Smooth muscle cell of the brain vasculature (primary cell): ENCODE measurements around the gene NAALADL1.
"Not testable (repeated sequence)": the region's sequence is repeated elsewhere in the genome, so short reads cannot be mapped to it uniquely, and the experiment has no call there.

Source experiments
- DNase-seq: peaks from one replicate; pipeline ENCODE4 v3.0.0-alpha.2; 2012; ENCODE audit warnings: low read depth, low spot score

NAALADL1 gene

GRCh38 chr11:65051398-65051858, 6.9 kb downstream of the NAALADL1 start:
- DNase-seq = no peak

- DNase-seq = no peak
Observed at GRCh38 chr11:65047581-65048422, 10.6 kb downstream of the NAALADL1 start.

GRCh38 chr11:65045728-65046127, 12.6 kb downstream of the NAALADL1 start:
- no peak for DNase-seq

GRCh38 chr11:65045061-65045460, 13.3 kb downstream of the NAALADL1 start:
- no peak for DNase-seq

- DNase-seq = no peak
Observed at GRCh38 chr11:65043881-65044501, 14.4 kb downstream of the NAALADL1 start.

- no peak for DNase-seq
Observed at GRCh38 chr11:65042891-65043290, 15.5 kb downstream of the NAALADL1 start.

GRCh38 chr11:65040847-65041622, 17.3 kb downstream of the NAALADL1 start, which contains the start of gene SAC3D1:
Gene SAC3D1, plus strand, starts transcription at chr11:65041210. Its CDS starts 83 bp downstream, at chr11:65041293.
- peak; percentile 84 for DNase-seq

GRCh38 chr11:65040520-65040846, 17.9 kb downstream of the NAALADL1 start:
- DNase-seq = no peak

GRCh38 chr11:65036931-65037330, 21.4 kb downstream of the NAALADL1 start:
- DNase-seq = no peak

- DNase-seq = no peak
Observed at GRCh38 chr11:65035579-65035978, 22.8 kb downstream of the NAALADL1 start.

GRCh38 chr11:65034423-65034822, 23.9 kb downstream of the NAALADL1 start:
- DNase-seq = no peak

GRCh38 chr11:65032216-65032615, 26.1 kb downstream of the NAALADL1 start:
- DNase-seq = no peak

GRCh38 chr11:65027213-65028067, 30.9 kb downstream of the NAALADL1 start, which contains the start of gene SNX15:
Gene SNX15, plus strand, starts transcription at chr11:65027439. Its CDS starts 99 bp downstream, at chr11:65027538.
- DNase-seq = peak; percentile 95

- no peak for DNase-seq
Observed at GRCh38 chr11:65026810-65027209, 31.5 kb downstream of the NAALADL1 start.

- DNase-seq = not testable (repeated sequence)
Observed at GRCh38 chr11:65023502-65023901, 34.9 kb downstream of the NAALADL1 start.

GRCh38 chr11:65021509-65021908, 36.8 kb downstream of the NAALADL1 start:
- DNase-seq = no peak

- DNase-seq = no peak
Observed at GRCh38 chr11:65021003-65021402, 37.4 kb downstream of the NAALADL1 start.

GRCh38 chr11:65019824-65020223, 38.5 kb downstream of the NAALADL1 start:
- no peak for DNase-seq

- no peak for DNase-seq
Observed at GRCh38 chr11:65017937-65018336, 40.4 kb downstream of the NAALADL1 start.

GRCh38 chr11:65016705-65017104, 41.6 kb downstream of the NAALADL1 start:
- no peak for DNase-seq

GRCh38 chr11:65014726-65015227, 43.6 kb downstream of the NAALADL1 start:
- DNase-seq = no peak
